ENCODE data around the gene SLITRK1. TPM values are rescaled to one million over a fixed set of nuclear protein-coding genes. Genes with fewer than 3 reads are reported as not detected.
A peak's percentile ranks its signal among the peaks of the same experiment; 100 is the strongest.

Gene SLITRK1
- total and polyA plus RNA-seq, 8 donors: 0.05 to 0.73 TPM; not detected in 6

DNA sequence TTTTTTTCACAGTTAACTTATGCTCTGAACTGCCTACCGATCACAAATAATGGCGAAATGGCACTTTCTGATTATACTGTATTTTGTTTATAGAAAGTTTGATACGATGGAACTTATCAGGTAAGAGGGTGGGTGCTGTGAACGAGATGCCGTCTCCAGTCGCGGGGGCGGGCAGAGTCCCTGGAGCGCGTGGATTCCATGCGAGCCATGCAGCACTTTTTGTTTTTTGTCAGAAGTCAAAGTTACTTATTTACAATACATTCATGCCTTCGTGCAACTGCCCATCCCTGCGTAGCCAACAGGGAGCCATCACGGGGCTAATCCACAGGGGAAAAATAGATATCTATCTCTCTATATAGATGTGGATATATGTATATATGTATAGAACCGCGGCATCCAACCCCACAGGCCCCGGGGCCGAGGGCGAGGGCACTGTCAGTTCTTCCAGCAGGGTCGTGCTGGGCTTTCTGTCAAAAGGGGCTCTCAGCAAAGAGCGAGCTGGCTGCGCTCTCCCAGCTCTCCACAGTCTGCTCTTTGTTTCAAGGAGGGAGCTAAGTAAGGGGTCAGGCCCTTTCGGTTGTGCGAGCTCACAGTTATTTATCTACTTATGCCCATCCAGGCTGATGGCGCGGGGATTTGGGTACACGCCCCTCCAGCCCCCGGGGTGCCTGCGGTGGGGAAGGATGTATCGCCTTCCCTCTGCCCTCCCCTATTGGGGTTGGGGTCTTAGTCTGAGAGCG, 3.4 kb downstream of the SLITRK1 start:
- peak in 1 of 2 donors; percentile 13 for DNase-seq
- Histone ChIP-seq H3K4me3 (peak overlapping the region in 3 of 4 donors; percentile 12 to 26 (median 14)), H3K9me3 (peaks cover 0 to 5% (median 0%) of the 10 kb centered on the region in 4 donors), H3K36me3 (no peaks in the 10 kb centered on the region), H3K27me3 (peaks cover 0 to 66% (median 45%) of the 10 kb centered on the region in 3 donors), H3K4me1 (peaks cover 0 to 41% (median 10%) of the 10 kb centered on the region in 4 donors), H3K27ac (no peak overlapping the region)
- intact Hi-C loops (cut with DNase I; ENCODE audit: low total_unique reads): no loop called here
- no peak for TF ChIP-seq EP300 (IDR thresholded peaks at IDR 0.05)
- no peak for TF ChIP-seq POLR2AphosphoS5 (IDR thresholded peaks at IDR 0.05)
- no peak for TF ChIP-seq POLR2A (IDR thresholded peaks at IDR 0.05)
- TF ChIP-seq, protein P1, sequence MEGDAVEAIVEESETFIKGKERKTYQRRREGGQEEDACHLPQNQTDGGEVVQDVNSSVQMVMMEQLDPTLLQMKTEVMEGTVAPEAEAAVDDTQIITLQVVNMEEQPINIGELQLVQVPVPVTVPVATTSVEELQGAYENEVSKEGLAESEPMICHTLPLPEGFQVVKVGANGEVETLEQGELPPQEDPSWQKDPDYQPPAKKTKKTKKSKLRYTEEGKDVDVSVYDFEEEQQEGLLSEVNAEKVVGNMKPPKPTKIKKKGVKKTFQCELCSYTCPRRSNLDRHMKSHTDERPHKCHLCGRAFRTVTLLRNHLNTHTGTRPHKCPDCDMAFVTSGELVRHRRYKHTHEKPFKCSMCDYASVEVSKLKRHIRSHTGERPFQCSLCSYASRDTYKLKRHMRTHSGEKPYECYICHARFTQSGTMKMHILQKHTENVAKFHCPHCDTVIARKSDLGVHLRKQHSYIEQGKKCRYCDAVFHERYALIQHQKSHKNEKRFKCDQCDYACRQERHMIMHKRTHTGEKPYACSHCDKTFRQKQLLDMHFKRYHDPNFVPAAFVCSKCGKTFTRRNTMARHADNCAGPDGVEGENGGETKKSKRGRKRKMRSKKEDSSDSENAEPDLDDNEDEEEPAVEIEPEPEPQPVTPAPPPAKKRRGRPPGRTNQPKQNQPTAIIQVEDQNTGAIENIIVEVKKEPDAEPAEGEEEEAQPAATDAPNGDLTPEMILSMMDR (IDR thresholded peaks at IDR 0.05): no peak
- WGBS, 5 donors: 5 to 18% (median 8%) methylated on average over 28 to 31 of the region's 31 CpGs

DNA sequence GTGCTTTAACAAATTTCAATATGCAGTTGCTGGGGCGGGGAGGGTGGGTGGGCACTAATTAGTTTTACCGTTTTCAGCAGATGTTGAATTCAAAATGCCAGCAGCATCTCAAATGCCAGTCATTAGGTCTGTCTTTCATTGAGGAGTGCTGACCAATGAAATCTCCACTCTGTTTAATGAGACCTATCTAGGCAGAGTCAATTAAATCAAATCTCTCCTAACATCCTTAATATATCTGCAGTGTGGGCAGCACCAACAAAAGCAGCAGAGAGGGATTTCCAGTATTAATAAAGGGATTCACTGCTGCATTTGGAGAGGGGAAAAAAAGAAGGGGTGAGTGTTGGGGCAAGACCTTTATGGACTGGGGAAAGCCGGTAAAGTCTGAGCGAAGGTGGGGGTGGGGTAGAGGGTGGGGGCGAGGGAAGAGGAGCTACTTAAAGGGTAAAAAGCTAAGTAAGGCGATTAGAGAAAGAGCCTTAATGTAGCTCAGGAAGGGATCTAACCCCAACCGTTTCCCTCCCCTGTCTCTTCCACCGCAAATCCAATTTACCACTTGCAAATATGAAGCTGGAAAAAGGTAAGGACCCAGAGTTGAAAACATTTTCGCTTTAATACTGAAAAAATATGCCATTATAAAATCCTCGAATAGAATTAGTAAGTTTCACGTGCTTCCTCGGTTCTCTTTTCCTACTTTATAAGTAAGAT, 4.5 kb downstream of the SLITRK1 start:
- intact Hi-C loops (cut with DNase I; ENCODE audit: low total_unique reads): no loop called here
- H3K27ac ChIP-seq: no peak overlapping the region
- peaks cover 0 to 56% (median 41%) of the 10 kb centered on the region in 3 donors for H3K27me3 ChIP-seq
- H3K36me3 ChIP-seq: no peaks in the 10 kb centered on the region
- peaks cover 0 to 5% (median 0%) of the 10 kb centered on the region in 4 donors for H3K9me3 ChIP-seq
- WGBS, 5 donors: 16 to 37% (median 31%) methylated on average over 12 of the region's 12 CpGs
- H3K4me1 ChIP-seq: peaks cover 0 to 41% (median 10%) of the 10 kb centered on the region in 4 donors
- TF ChIP-seq EP300 (IDR thresholded peaks at IDR 0.05) (no peak), POLR2AphosphoS5 (IDR thresholded peaks at IDR 0.05) (no peak), POLR2A (IDR thresholded peaks at IDR 0.05) (no peak)
- TF ChIP-seq, protein P1 (IDR thresholded peaks at IDR 0.05): no peak
- no peak for DNase-seq
- H3K4me3 ChIP-seq: no peak overlapping the region

DNA sequence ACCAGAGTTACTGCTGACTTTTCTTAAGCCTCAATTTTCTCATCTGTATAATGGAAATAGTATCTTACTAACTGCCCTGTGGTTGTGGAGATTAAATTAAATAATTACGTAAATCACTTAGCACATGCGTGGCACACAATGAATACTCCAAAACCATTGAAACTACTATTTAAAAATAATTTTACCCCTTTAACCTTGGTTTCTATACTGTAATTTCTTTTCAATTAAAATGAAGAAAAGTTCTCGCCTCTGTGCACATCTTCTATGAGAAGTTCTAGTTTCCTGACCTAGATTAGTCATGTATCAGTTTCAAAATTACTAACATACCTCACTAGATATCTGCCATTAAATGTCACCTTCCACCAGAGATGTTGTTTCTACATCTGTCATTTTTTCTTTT, 5.7 kb downstream of the SLITRK1 start:
- Histone ChIP-seq H3K9me3 (peaks cover 0 to 5% (median 0%) of the 10 kb centered on the region in 4 donors), H3K36me3 (no peaks in the 10 kb centered on the region), H3K27ac (no peak overlapping the region), H3K4me1 (peaks cover 0 to 30% (median 10%) of the 10 kb centered on the region in 4 donors), H3K4me3 (no peak overlapping the region), H3K27me3 (peaks cover 0 to 43% (median 30%) of the 10 kb centered on the region in 3 donors)
- no peak for DNase-seq
- WGBS, 5 donors: 71 to 87% (median 84%) methylated on average over 3 of the region's 3 CpGs
- TF ChIP-seq, protein P1 (IDR thresholded peaks at IDR 0.05): no peak
- TF ChIP-seq POLR2A (IDR thresholded peaks at IDR 0.05) (no peak), EP300 (IDR thresholded peaks at IDR 0.05) (no peak), POLR2AphosphoS5 (IDR thresholded peaks at IDR 0.05) (no peak)
- intact Hi-C loops (cut with DNase I; ENCODE audit: low total_unique reads): no loop called here

DNA sequence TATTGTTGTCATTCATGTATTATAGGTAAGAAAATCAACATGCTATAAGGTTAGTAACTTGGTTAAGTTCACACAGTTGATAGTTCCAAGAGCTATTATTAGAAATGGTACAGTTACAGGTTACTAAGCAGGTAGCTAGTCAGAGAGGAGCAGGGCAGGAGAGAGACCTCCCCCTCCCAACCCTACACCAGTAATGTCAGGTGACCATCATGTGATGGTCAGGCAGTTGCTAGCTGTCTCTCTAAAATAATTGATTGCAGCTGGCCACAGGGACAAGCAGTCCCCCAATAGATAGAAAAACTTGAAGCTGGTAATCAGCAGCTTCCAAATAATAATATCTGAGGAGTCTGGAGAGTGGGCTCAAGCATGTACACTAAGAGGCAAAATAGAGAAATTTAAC, 14.6 kb downstream of the SLITRK1 start:
- DNase-seq: no peak
- no peaks in the 10 kb centered on the region for H3K4me1 ChIP-seq
- TF ChIP-seq EP300 (IDR thresholded peaks at IDR 0.05): no peak
- TF ChIP-seq POLR2A (IDR thresholded peaks at IDR 0.05): no peak
- TF ChIP-seq, protein P1 (IDR thresholded peaks at IDR 0.05): no peak
- no peak for TF ChIP-seq POLR2AphosphoS5 (IDR thresholded peaks at IDR 0.05)
- H3K27me3 ChIP-seq: no peaks in the 10 kb centered on the region
- H3K9me3 ChIP-seq: no peaks in the 10 kb centered on the region
- H3K27ac ChIP-seq: no peak overlapping the region
- H3K36me3 ChIP-seq: no peaks in the 10 kb centered on the region
- intact Hi-C loops (cut with DNase I; ENCODE audit: low total_unique reads): no loop called here
- H3K4me3 ChIP-seq: no peak overlapping the region
